HepG2 (cell line): Measurements from ENCODE around the gene PHF21B. TPM values are rescaled to one million over a fixed set of nuclear protein-coding genes. Genes with fewer than 3 reads are reported as not detected.

Experiments
- ATAC-seq: fragments of 200-7000 bp; cut with Tn5 transposase; 3 replicates; pipeline ENCODE4 v1.9.1; 2020; ENCODE audit warnings: mild to moderate bottlenecking, moderate library complexity
- BruUV-seq: library from RNA; stranded (reverse); fragments of 400-500 nt; replicated peaks from 2 replicates; lab custom pipeline; 2021; lab: Mats Ljungman, UMichigan
- CTCF ChIA-PET: fragments of 300-600 bp; formaldehyde crosslinking; extraction: SDS; loops from one replicate; lab custom pipeline; 2021; ENCODE audit warnings: low total read pairs, inconsistent platforms, low intra/inter-chr PET ratio; lab: Yijun Ruan, JAX
- POLR2A ChIA-PET: fragments of 350-600 bp; sonication (Branson Sonifier 250); formaldehyde crosslinking; loops from one replicate; lab custom pipeline; 2020; ENCODE audit warnings: antibody characterized with exemption, inconsistent platforms; lab: Yijun Ruan, JAX
- DNase-seq: peaks from one replicate; pipeline ENCODE4 v3.0.0-alpha.2; 2015; ENCODE audit warnings: low spot score
- FAIRE-seq: peaks from 3 replicates; lab custom pipeline; 2011; peaks lifted over from hg19 to GRCh38; lab: Jason Lieb, UNC
- H2AFZ ChIP-seq: one replicate; pipeline ENCODE4 v1.6.1; 2011; ENCODE audit warnings: low read length, inconsistent platforms
- H3K27ac ChIP-seq: fragments of 300-600 bp; 3 replicates; pipeline ENCODE4 v1.8.0; 2011; ENCODE audit warnings: mixed run types, mild to moderate bottlenecking, mixed read lengths, low read length, inconsistent platforms; ENCODE audit not compliant: insufficient read depth; ENCODE audit errors: extremely low read length
- H3K27me3 ChIP-seq, 2 experiments: fragments of 200-600 bp in 1 of 2; 2 replicates in 1 of 2; 3 replicates in 1 of 2; pipeline versions ENCODE4 v1.6.0 to v1.8.0; 2011; ENCODE audit warnings: low read length in 2 of 2, mild to moderate bottlenecking in 2 of 2, moderate library complexity in 2 of 2, inconsistent platforms in 1 of 2; ENCODE audit not compliant: insufficient read depth in 2 of 2, control insufficient read depth in 1 of 2
- H3K36me3 ChIP-seq, 2 experiments: fragments of 200-600 bp in 1 of 2; replicated peaks in 1 of 2; 2 replicates in 1 of 2; 3 replicates in 1 of 2; pipeline versions ENCODE4 v1.5.1 to v1.8.0; 2011; ENCODE audit warnings: low read length in 2 of 2, inconsistent platforms in 1 of 2; ENCODE audit not compliant: insufficient read depth in 2 of 2, control insufficient read depth in 1 of 2
- H3K4me1 ChIP-seq: 2 replicates; pipeline ENCODE4 v1.5.1; 2012; ENCODE audit warnings: low read length, inconsistent platforms; ENCODE audit not compliant: insufficient read depth
- H3K4me2 ChIP-seq: 2 replicates; pipeline ENCODE4 v1.6.0; 2011; ENCODE audit warnings: low read depth, low read length, inconsistent platforms
- H3K4me3 ChIP-seq, 3 experiments: fragments of 200-600 bp in 1 of 3; sonication (generic), shearing (Covaris generic) in 1 of 3; replicated peaks in 1 of 3; 2 replicates each; pipeline ENCODE4 v1.5.1; 2011 to 2016; ENCODE audit warnings: low read length in 3 of 3, inconsistent platforms in 2 of 3, low read depth in 2 of 3, mild to moderate bottlenecking in 2 of 3, control low read depth in 1 of 3, mixed read lengths in 1 of 3; ENCODE audit not compliant: insufficient read depth in 1 of 3
- H3K79me2 ChIP-seq: one replicate; pipeline ENCODE4 v1.6.1; 2011; ENCODE audit warnings: low read length, inconsistent platforms; ENCODE audit not compliant: insufficient read depth
- H3K9ac ChIP-seq: 2 replicates; pipeline ENCODE4 v1.6.0; 2011; ENCODE audit warnings: mild to moderate bottlenecking, low read depth, low read length, inconsistent platforms; ENCODE audit not compliant: insufficient read depth
- H3K9me3 ChIP-seq: 2 replicates; pipeline ENCODE4 v1.5.1; 2012; ENCODE audit warnings: mild to moderate bottlenecking, low read length
- H4K20me1 ChIP-seq: 2 replicates; pipeline ENCODE4 v1.6.0; 2011; ENCODE audit warnings: inconsistent platforms, mild to moderate bottlenecking, low read length, moderate library complexity; ENCODE audit not compliant: insufficient read depth
- DPF2 ChIP-seq: sonication (generic); formaldehyde crosslinking; IDR thresholded peaks from 2 replicates; pipeline ENCODE4 v1.4.0; 2020; ENCODE audit warnings: mild to moderate bottlenecking, low read depth, missing genetic modification reagents, borderline replicate concordance
- FOXC1 ChIP-seq: sonication (generic); formaldehyde crosslinking; IDR thresholded peaks from 2 replicates; pipeline ENCODE4 v1.8.0; 2022; ENCODE audit warnings: mild to moderate bottlenecking, missing genetic modification reagents, borderline replicate concordance
- ONECUT2 ChIP-seq: sonication (generic); formaldehyde crosslinking; IDR thresholded peaks from 2 replicates; pipeline ENCODE4 v1.4.0; 2020; ENCODE audit warnings: missing genetic modification reagents
- TAF15 ChIP-seq: fragments of 200-400 bp; formaldehyde crosslinking; IDR thresholded peaks from one replicate; pipeline ENCODE4 v1.6.1; 2018; ENCODE audit warnings: mild to moderate bottlenecking, low read depth, low read length; ENCODE audit not compliant: poor library complexity, severe bottlenecking
- ZNF10 ChIP-seq: sonication (generic); formaldehyde crosslinking; IDR thresholded peaks from 2 replicates; pipeline ENCODE4 v1.4.0; 2020; ENCODE audit warnings: mild to moderate bottlenecking, low read depth, missing genetic modification reagents, borderline replicate concordance
- ZNF101 ChIP-seq: sonication (generic); formaldehyde crosslinking; IDR thresholded peaks from 2 replicates; pipeline ENCODE4 v1.4.0; 2020; ENCODE audit warnings: mild to moderate bottlenecking, low read depth, missing genetic modification reagents, borderline replicate concordance
- ZNF431 ChIP-seq: sonication (generic); formaldehyde crosslinking; IDR thresholded peaks from 2 replicates; pipeline ENCODE4 v1.9.0; 2022; ENCODE audit warnings: missing genetic modification reagents, low read depth, mild to moderate bottlenecking, borderline replicate concordance
- WGBS: methylation state at CpG from one replicate; pipeline ENCODE4 v1.1.6; 2017; ENCODE audit warnings: low lambda C conversion rate; 5-methylcytosine and 5-hydroxymethylcytosine counted together
- in situ Hi-C: cut with HindIII; loops from 2 replicates; pipeline ENCODE4 v1.10.0; 2017; ENCODE audit warnings: low pct_unique_long_range_greater_than_20kb; ENCODE audit not compliant: extremely low pct_ligation_motif_present
- intact Hi-C: fragments of 100-400 bp; cut with micrococcal nuclease; formaldehyde crosslinking; loops from one replicate; pipeline ENCODE4 v1.10.0; 2022; ENCODE audit not compliant: unreplicated experiment
- polyA plus RNA-seq, 8 experiments: library from polyadenylated mRNA; depleted of rRNA in 3 of 8; stranded (reverse) in 7 of 8; unstranded in 1 of 8; fragments of >200 nt; fragmentation: Illumina TruSeq in 4 of 8; extraction: Trizol in 4 of 8; gene quantifications; 2 replicates each; pipeline versions ENCODE4 v1.2.1 to v1.2.3, GENCODE V29; 2011 to 2016; ENCODE audit warnings: low read depth in 4 of 8, missing spikeins in 1 of 8, mixed read lengths in 1 of 8; ENCODE audit not compliant: insufficient read depth in 1 of 8
- total RNA-seq, 5 experiments: library from RNA; depleted of rRNA; stranded (reverse); fragments of >200 nt; fragmentation: Illumina TruSeq; extraction: Trizol; gene quantifications; 2 replicates each; pipeline ENCODE4 v1.2.3, GENCODE V29; 2016; ENCODE audit warnings: low read depth in 1 of 5
- TF ChIP-seq, protein P1 (sequence below): IDR thresholded peaks from 2 replicates; pipeline ENCODE4 v1.4.0; 2020; ENCODE audit warnings: mild to moderate bottlenecking, missing genetic modification reagents
- TF ChIP-seq, protein P2 (sequence below): sonication (generic); formaldehyde crosslinking; IDR thresholded peaks from 2 replicates; pipeline ENCODE4 v1.4.0; 2020; ENCODE audit warnings: mild to moderate bottlenecking, missing genetic modification reagents
- TF ChIP-seq, protein P3 (sequence below): sonication (generic); formaldehyde crosslinking; IDR thresholded peaks from 2 replicates; pipeline ENCODE4 v1.5.0; 2020; ENCODE audit warnings: mild to moderate bottlenecking, missing genetic modification reagents

PHF21B gene
- total and polyA plus RNA-seq, 2 of the 13 experiments (the other 11 are each of a cell fraction or from before 2014, with no cell fraction given): not detected

- Histone ChIP-seq H2AFZ (no peak overlapping the region), H4K20me1 (no peaks in the 10 kb centered on the region), H3K79me2 (no peaks in the 10 kb centered on the region), H3K36me3 (no peaks in the 10 kb centered on the region), H3K4me1 (no peaks in the 10 kb centered on the region), H3K9ac (no peak overlapping the region), H3K4me3 (no peak overlapping the region), H3K27me3 (peaks cover 8 to 88% of the 10 kb centered on the region in 2 experiments), H3K4me2 (no peak overlapping the region), H3K9me3 (no peaks in the 10 kb centered on the region), H3K27ac (no peak overlapping the region)
- 4% methylated on average over 3 of the region's 8 CpGs for WGBS
- ATAC-seq (no peak), FAIRE-seq (no peak), DNase-seq (no peak)
- POLR2A ChIA-PET: no interaction called here
- BruUV-seq: no TSS peak
- CTCF ChIA-PET: no interaction called here
- intact Hi-C loops: no loop called here
- in situ Hi-C loops: no loop called here
- TF ChIP-seq FOXC1 (no peak), ZNF101 (CRISPR knock-in tag) (no peak), ZNF431 (CRISPR knock-in tag) (no peak), ONECUT2 (CRISPR knock-in tag) (no peak), ZNF10 (no peak), TAF15 (no peak), DPF2 (CRISPR knock-in tag) (no peak)
- TF ChIP-seq, protein P1, sequence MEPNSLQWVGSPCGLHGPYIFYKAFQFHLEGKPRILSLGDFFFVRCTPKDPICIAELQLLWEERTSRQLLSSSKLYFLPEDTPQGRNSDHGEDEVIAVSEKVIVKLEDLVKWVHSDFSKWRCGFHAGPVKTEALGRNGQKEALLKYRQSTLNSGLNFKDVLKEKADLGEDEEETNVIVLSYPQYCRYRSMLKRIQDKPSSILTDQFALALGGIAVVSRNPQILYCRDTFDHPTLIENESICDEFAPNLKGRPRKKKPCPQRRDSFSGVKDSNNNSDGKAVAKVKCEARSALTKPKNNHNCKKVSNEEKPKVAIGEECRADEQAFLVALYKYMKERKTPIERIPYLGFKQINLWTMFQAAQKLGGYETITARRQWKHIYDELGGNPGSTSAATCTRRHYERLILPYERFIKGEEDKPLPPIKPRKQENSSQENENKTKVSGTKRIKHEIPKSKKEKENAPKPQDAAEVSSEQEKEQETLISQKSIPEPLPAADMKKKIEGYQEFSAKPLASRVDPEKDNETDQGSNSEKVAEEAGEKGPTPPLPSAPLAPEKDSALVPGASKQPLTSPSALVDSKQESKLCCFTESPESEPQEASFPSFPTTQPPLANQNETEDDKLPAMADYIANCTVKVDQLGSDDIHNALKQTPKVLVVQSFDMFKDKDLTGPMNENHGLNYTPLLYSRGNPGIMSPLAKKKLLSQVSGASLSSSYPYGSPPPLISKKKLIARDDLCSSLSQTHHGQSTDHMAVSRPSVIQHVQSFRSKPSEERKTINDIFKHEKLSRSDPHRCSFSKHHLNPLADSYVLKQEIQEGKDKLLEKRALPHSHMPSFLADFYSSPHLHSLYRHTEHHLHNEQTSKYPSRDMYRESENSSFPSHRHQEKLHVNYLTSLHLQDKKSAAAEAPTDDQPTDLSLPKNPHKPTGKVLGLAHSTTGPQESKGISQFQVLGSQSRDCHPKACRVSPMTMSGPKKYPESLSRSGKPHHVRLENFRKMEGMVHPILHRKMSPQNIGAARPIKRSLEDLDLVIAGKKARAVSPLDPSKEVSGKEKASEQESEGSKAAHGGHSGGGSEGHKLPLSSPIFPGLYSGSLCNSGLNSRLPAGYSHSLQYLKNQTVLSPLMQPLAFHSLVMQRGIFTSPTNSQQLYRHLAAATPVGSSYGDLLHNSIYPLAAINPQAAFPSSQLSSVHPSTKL (CRISPR knock-in tag): no peak
- TF ChIP-seq, protein P2, sequence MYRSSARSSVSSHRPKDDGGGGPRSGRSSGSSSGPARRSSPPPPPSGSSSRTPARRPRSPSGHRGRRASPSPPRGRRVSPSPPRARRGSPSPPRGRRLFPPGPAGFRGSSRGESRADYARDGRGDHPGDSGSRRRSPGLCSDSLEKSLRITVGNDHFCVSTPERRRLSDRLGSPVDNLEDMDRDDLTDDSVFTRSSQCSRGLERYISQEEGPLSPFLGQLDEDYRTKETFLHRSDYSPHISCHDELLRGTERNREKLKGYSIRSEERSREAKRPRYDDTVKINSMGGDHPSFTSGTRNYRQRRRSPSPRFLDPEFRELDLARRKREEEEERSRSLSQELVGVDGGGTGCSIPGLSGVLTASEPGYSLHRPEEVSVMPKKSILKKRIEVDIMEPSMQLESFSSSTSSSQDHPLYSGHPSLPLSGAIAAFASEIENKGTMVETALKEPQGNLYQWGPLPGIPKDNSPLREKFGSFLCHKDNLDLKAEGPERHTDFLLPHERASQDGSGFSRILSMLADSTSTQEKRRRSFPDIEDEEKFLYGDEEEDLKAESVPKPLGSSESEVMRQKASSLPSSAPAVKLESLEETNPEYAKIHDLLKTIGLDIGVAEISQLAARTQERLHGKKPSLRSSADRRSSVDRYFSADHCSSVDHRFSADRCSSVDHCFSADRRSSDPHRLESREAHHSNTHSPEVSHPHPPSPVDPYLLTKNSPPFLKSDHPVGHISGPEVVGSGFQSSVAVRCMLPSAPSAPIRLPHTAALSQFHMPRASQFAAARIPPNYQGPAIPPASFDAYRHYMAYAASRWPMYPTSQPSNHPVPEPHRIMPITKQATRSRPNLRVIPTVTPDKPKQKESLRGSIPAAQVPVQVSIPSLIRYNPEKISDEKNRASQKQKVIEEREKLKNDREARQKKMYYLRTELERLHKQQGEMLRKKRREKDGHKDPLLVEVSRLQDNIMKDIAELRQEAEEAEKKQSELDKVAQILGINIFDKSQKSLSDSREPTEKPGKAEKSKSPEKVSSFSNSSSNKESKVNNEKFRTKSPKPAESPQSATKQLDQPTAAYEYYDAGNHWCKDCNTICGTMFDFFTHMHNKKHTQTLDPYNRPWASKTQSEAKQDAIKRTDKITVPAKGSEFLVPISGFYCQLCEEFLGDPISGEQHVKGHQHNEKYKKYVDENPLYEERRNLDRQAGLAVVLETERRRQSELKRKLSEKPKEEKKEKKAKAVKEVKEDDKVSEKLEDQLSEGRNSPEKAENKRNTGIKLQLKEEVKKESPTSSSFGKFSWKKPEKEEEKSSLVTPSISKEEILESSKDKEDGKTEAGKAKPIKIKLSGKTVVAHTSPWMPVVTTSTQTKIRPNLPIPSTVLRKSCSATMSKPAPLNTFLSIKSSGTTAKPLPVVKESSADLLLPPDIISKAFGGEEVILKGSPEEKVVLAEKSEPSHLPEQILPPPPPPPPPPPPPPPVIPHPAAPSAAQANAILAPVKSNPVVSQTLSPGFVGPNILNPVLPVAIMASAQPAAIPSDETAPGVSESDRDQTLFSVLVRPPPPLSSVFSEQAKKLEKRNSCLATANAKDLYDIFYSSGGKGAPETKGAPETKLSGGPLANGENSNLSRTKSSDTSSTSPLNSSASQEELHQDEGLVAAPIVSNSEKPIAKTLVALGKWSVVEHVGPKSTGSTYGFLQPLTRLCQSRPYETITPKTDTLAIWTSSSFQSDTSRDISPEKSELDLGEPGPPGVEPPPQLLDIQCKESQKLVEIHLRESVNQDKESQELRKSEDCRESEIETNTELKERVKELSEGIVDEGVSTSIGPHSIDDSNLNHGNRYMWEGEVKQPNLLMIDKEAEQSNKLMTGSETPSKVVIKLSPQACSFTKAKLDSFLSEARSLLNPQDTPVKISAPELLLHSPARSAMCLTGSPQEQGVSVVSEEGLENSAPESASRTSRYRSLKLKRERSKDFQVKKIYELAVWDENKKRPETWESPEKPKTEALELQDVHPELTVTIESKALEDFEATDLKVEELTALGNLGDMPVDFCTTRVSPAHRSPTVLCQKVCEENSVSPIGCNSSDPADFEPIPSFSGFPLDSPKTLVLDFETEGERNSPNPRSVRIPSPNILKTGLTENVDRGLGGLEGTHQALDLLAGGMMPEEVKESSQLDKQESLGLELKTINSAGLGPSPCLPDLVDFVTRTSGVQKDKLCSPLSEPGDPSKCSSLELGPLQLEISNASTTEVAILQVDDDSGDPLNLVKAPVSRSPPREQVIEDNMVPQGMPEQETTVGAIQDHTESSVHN (CRISPR knock-in tag): no peak
- TF ChIP-seq, protein P3, sequence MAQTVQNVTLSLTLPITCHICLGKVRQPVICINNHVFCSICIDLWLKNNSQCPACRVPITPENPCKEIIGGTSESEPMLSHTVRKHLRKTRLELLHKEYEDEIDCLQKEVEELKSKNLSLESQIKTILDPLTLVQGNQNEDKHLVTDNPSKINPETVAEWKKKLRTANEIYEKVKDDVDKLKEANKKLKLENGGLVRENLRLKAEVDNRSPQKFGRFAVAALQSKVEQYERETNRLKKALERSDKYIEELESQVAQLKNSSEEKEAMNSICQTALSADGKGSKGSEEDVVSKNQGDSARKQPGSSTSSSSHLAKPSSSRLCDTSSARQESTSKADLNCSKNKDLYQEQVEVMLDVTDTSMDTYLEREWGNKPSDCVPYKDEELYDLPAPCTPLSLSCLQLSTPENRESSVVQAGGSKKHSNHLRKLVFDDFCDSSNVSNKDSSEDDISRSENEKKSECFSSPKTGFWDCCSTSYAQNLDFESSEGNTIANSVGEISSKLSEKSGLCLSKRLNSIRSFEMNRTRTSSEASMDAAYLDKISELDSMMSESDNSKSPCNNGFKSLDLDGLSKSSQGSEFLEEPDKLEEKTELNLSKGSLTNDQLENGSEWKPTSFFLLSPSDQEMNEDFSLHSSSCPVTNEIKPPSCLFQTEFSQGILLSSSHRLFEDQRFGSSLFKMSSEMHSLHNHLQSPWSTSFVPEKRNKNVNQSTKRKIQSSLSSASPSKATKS (CRISPR knock-in tag): no peak
Measured at GRCh38 chr22:44930711-44931035, 79.1 kb downstream of the PHF21B start.
